Epithelial cell of esophagus (primary cell): ENCODE results near the gene GBA3.

Experiments
- DNase-seq: peaks from one replicate; pipeline ENCODE4 v3.0.0; 2010; ENCODE audit warnings: low read depth
- H3K4me3 ChIP-seq: 2 replicates; pipeline ENCODE4 v1.5.1; 2011; ENCODE audit warnings: mild to moderate bottlenecking, low read length, control low read depth
- TF ChIP-seq, protein P1 (sequence below): IDR thresholded peaks from 2 replicates; pipeline ENCODE4 v1.5.1; 2011; ENCODE audit warnings: low read depth, mild to moderate bottlenecking, low read length, control low read depth, inconsistent platforms; ENCODE audit not compliant: insufficient read depth; ENCODE audit errors: missing control alignments

Gene GBA3

DNA sequence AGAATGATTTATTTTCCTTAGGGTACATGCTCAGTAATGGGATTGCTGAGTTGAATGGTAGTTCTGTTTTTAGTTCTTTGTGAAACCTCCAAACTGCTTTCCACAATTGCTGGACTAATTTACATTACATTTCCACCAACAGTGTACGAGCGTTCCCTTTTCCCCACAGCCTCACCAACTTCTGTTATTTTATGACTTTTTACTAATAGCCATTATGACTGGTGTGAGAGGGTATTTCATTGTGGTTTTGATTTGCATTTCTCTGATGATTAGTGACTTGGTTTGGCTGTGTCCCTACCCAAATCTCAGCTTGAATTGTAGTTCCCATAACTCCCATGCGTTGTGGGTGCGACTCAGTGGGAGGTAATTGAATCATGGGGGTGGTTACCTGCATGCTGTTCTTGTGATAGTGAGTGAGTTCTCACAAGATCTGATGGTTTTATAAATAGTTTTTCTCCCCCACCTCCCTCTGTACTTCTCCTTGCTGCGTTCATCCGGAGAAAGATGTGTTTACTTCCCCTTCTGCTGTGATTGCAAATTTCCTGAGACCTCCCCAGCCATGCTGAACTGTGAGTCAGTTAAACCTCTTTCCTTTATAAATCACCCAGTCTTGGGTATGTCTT, 95.1 kb downstream of the GBA3 start:
- no peak for DNase-seq
- TF ChIP-seq, protein P1, sequence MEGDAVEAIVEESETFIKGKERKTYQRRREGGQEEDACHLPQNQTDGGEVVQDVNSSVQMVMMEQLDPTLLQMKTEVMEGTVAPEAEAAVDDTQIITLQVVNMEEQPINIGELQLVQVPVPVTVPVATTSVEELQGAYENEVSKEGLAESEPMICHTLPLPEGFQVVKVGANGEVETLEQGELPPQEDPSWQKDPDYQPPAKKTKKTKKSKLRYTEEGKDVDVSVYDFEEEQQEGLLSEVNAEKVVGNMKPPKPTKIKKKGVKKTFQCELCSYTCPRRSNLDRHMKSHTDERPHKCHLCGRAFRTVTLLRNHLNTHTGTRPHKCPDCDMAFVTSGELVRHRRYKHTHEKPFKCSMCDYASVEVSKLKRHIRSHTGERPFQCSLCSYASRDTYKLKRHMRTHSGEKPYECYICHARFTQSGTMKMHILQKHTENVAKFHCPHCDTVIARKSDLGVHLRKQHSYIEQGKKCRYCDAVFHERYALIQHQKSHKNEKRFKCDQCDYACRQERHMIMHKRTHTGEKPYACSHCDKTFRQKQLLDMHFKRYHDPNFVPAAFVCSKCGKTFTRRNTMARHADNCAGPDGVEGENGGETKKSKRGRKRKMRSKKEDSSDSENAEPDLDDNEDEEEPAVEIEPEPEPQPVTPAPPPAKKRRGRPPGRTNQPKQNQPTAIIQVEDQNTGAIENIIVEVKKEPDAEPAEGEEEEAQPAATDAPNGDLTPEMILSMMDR, result no peak

DNA sequence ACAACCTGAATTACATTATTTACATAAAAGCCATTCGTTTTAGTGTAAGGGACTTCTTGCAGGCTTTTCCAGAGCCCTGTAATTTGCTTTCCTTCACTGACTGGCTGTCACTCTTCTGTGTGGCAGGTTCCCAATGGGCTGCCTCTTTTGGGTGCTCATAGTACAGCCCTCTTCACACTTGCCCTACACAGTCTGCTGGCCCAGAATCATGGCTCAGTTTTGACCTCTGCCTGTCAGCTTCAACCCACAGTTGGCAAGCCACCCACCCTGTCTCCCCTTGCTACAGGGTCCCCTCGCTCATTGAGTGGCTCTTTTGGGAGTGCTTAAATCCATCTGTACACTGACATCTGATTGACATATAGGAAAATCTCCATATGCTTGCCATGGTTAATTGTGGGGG, 97.9 kb downstream of the GBA3 start:
- TF ChIP-seq, protein P1, result no peak
- no peak overlapping the region for H3K4me3 ChIP-seq
- no peak for DNase-seq

More for the DNA sequence above, 95.1 kb downstream of the GBA3 start:
- H3K4me3 ChIP-seq, result no peak overlapping the region

DNA sequence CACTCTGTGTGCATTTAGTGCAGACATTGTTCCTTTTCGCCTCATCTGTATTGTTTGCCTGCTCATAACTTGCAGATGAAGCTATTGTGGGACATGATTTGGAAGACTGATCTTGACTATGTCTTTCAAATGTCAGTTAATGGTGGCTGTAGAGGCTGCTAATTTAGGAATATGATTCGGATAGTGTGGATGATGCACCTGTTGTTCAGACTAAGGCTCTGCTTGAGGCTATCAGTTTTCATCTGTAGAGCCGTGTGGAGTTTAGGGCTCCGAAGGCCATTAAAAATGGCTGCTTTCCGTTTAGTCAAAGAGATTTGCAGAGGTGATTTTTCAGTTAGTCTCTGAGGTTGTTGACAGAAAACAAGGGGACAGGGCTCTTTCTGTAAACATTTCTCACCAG, 102.0 kb downstream of the GBA3 start:
- no peak overlapping the region for H3K4me3 ChIP-seq
- DNase-seq, result no peak
- TF ChIP-seq, protein P1, result no peak

DNA sequence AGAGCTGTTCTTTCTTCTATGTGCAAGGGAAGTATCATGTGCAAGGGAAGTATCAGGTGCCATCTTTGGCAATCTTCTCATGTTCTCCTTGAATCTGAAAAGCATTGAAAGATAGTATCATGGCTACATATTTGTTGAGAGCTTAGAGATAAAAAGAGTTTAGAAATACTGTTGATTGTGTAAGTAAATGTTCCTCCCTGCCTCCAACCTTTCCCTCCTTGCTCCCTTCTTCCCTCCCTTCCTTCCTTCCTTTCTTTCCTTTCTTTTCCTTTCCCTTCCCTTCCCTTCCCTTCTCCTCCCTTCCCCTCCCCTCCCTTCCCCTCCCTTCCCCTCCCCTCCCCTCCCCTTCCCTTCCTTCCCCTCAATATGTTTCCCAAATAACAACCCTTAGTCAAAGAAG, 108.7 kb downstream of the GBA3 start:
- DNase-seq, result no peak
- TF ChIP-seq, protein P1, result no peak
- H3K4me3 ChIP-seq, result no peak overlapping the region

DNA sequence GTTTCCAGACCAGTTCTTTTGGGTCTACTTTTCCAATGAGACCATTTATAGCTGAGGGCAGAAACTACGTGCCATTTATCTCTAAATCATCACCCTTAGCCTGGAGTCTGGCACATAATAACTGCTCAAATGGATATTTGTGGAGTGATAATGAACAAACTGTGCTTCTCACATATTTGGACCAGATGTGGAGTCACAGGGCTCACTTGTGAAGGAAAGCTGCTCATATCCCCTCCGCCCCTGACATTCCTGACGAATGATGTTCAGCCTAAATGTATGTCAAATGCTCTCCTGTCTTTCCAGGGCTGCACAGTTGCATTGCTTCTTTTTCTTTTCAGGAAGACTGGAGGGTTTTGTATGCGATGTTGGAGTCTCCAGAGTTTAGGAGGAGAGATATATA, 110.1 kb downstream of the GBA3 start:
- no peak overlapping the region for H3K4me3 ChIP-seq
- no peak for DNase-seq
- TF ChIP-seq, protein P1, result no peak

DNA sequence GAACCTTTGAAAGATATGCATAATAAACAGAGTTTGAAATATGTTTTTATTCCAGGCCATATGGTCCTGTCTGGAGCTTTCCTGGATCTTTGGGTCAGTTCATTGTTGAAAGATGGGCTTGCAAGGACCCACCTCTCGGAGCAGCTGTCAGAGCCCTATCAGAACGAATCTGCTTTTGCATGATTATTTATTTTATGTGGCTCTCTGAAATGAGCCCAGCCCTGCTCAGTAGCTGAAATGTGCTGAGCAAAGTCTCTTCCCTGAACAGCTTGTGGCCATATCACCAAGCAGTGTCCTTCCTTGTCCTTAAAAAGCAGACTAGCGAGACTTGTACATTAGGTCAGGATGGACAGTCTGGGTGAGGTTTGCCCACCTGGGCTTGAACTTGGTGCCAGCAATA, 110.8 kb downstream of the GBA3 start:
- DNase-seq, result no peak
- H3K4me3 ChIP-seq, result no peak overlapping the region
- TF ChIP-seq, protein P1, result no peak

DNA sequence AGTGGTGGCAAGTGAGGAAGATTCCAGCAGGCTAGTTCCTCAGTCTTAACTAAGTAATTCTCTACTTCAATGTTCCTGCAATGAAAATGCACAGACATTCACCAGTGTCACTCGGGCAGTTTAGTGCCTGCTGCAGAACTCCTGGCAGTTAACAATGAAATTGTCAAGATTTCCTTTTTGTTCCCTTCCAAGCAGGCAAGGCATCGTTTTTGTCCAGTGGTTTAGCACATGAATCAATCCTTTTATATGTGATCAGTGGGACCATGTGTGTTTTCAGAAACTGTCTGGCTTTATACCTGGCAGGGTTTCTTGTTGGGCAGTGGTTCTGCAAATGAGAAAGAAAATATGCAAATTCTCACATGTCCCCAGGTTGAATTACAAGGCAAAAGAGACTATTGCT, 122.2 kb downstream of the GBA3 start:
- no peak overlapping the region for H3K4me3 ChIP-seq
- no peak for DNase-seq
- TF ChIP-seq, protein P1, result no peak
